Heart left ventricle (tissue), 16 donors: Measurements from ENCODE around the gene TRIM28. TPM values are rescaled to one million over a fixed set of nuclear protein-coding genes. Genes with fewer than 3 reads are reported as not detected.

Experiments
- ATAC-seq, 4 donors: fragments of 200-7000 bp; cut with Tn5 transposase; one replicate each; pipeline ENCODE4 v1.9.1; 2020 to 2022; ENCODE audit warnings: moderate library complexity in 4 of 4, mild to moderate bottlenecking in 3 of 4, moderate number of reproducible peaks in 1 of 4
- DNase-seq, 5 donors: peaks; one replicate each; pipeline ENCODE4 v3.0.0-alpha.2; 2020
- H3K27ac ChIP-seq, 12 donors: fragments of 200-600 bp; sonication (generic) in 4 of 12; one replicate each; pipeline versions ENCODE4 v1.5.0 to v1.8.0; 2016 to 2022; ENCODE audit warnings: mild to moderate bottlenecking in 2 of 12
- H3K27me3 ChIP-seq, 9 donors: fragments of 200-600 bp; sonication (generic) in 2 of 9; one replicate each; pipeline versions ENCODE4 v1.5.1 to v1.8.0; 2016 to 2022; ENCODE audit warnings: mild to moderate bottlenecking in 3 of 9
- H3K36me3 ChIP-seq, 9 donors: fragments of 200-600 bp; sonication (generic) in 2 of 9; one replicate each; pipeline versions ENCODE4 v1.5.0 to v1.8.0; 2018 to 2022; ENCODE audit warnings: mild to moderate bottlenecking in 2 of 9
- H3K4me1 ChIP-seq, 12 donors: fragments of 200-600 bp; sonication (generic) in 4 of 12; one replicate each; pipeline versions ENCODE4 v1.5.0 to v1.8.0; 2016 to 2022; ENCODE audit warnings: mild to moderate bottlenecking in 3 of 12
- H3K4me3 ChIP-seq, 12 donors: fragments of 200-600 bp; sonication (generic) in 4 of 12; one replicate each; pipeline versions ENCODE4 v1.5.0 to v1.8.0; 2017 to 2022; ENCODE audit warnings: mild to moderate bottlenecking in 9 of 12, moderate library complexity in 4 of 12
- H3K9me3 ChIP-seq, 12 donors: fragments of 200-600 bp; sonication (generic) in 4 of 12; one replicate each; pipeline versions ENCODE4 v1.5.0 to v1.8.0; 2016 to 2022; ENCODE audit warnings: mild to moderate bottlenecking in 1 of 12
- CTCF ChIP-seq, 12 donors: fragments of 200-600 bp; sonication (generic) in 4 of 12; IDR thresholded peaks; one replicate each; pipeline versions ENCODE4 v1.5.0 to v1.8.0; 2018 to 2022; ENCODE audit warnings: antibody characterized with exemption in 12 of 12, mild to moderate bottlenecking in 5 of 12
- POLR2A ChIP-seq, 2 donors: fragments of 450-650 bp; IDR thresholded peaks; one replicate each; pipeline ENCODE4 v1.6.1; 2017; ENCODE audit warnings: antibody characterized with exemption in 2 of 2, mild to moderate bottlenecking in 2 of 2, moderate library complexity in 2 of 2
- WGBS, 4 donors: extraction: QIAGEN DNeasy Blood & Tissue Kit in 2 of 4; methylation state at CpG; one replicate each; pipeline versions ENCODE4 v1.1.5 to v1.1.7; 2013 to 2018; 5-methylcytosine and 5-hydroxymethylcytosine counted together
- intact Hi-C, 10 donors: fragments of 100-400 bp; cut with DNase I; formaldehyde crosslinking; loops; one replicate each; pipeline versions ENCODE4 v1.11.1 to v1.14.2; 2022
- polyA plus RNA-seq, 2 donors: library from polyadenylated mRNA; stranded (reverse); fragments of 200-250 nt; gene quantifications; one replicate each; pipeline ENCODE4 v1.2.3, GENCODE V29; 2013
- total RNA-seq, 9 donors: library from RNA; depleted of rRNA in 2 of 9; stranded (reverse); fragments of >200 nt in 2 of 9; fragmentation: NEBNext Ultra II Directional in 3 of 9; extraction: Animal tissue kit (Norgen Biotek cat#: 25700) in 3 of 9; gene quantifications; one replicate each; pipeline versions ENCODE4 v1.1.0 to v1.2.4, GENCODE V29; 2016 to 2023
- donor health status: ischemic (EF 13 %, LVEDD 7.1; RV severe dilation, severe dysfunction).
- donor health status: healthy with polysubstance abuse.
- donor health status: DM: no; HTN: yes; CAD: no.
- donor health status: DM: no; HTN: no; CAD: no.
- donor health status: ischemic (EF 25% LVEDD 6.9; RV normal size, moderate dysfunction).
- donor health status: ischemic (EF 25% LVEDD 5.7; RV mildly dilated, moderate dysfunction).
- donor health status: healthy.
- donor health status: DM: yes; HTN: yes; CAD: no.
- donor health status: ischemic (EF 35%, LVEDD 5.7; RV mildly dilated, moderate dysfunction).
- donor health status: nonischemic (EF 11% LVEDD 7.7; RV severe dilation, severe dysfunction).
- donor health status: DM: yes; HTN: yes; CAD: no.
- donor health status: PGD.
- donor health status: ischemic (EF 29% LVEDD 5.4; RV normal size, mild dysfunction).
- donor health status: nonischemic (EF 23%, LVEDD 6.1; RV moderate dilation, normal function).

The TRIM28 gene
- total and polyA plus RNA-seq, 11 donors = 88.0 to 265 (median 160) TPM

GRCh38 chr19:58570770-58571574 lies 27.1 kb downstream of the TRIM28 start:
- Histone ChIP-seq H3K9me3 (no peaks in the 10 kb centered on the region), H3K27ac (no peak overlapping the region), H3K4me1 (peaks cover 3 to 27% (median 14%) of the 10 kb centered on the region in 12 donors), H3K4me3 (no peak overlapping the region), H3K36me3 (peaks cover 0 to 44% (median 23%) of the 10 kb centered on the region in 9 donors), H3K27me3 (no peaks in the 10 kb centered on the region)
- peak in 4 of 5 donors; percentile 8 to 32 (median 22) for DNase-seq
- WGBS, 4 donors = 93 to 95% (median 94%) methylated on average over 21 to 25 of the region's 25 CpGs
- ATAC-seq = no peak
- intact Hi-C loops = no loop called here
- no peak for TF ChIP-seq CTCF (IDR thresholded peaks at IDR 0.05)

DNA sequence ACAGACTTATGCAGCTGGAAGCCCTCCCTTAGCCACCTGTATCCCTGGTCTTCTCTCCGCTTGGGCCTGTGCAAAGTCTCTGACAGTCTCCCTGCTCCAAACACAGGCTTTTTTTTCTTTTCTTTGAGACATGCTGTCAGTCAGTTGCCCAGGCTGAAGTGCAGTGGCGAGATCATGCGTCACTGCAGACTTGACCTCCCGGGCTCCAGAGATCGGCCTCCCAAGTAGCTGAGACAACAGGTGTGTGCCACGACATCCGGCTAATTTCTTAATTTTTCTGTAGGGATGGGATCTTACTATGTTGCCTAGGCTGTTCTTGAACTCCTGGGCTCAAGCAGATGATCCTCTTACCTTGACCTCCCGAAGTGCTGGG lies 27.7 kb downstream of the TRIM28 start:
- DNase-seq = peak in 4 of 5 donors; percentile 2 to 25 (median 16)
- intact Hi-C loops = no loop called here
- no peaks in the 10 kb centered on the region for H3K27me3 ChIP-seq

GRCh38 chr19:58572026-58572817 lies 28.4 kb downstream of the TRIM28 start:
- DNase-seq (peak in 2 of 5 donors; percentile 20 to 28), ATAC-seq (no peak)
- WGBS, 4 donors = 39 to 52% (median 44%) methylated on average over 24 of the region's 24 CpGs
- no peaks in the 10 kb centered on the region for H3K27me3 ChIP-seq
- TF ChIP-seq CTCF (IDR thresholded peaks at IDR 0.05) (no peak), POLR2A (IDR thresholded peaks at IDR 0.05) (no peak)
- peaks cover 0 to 33% (median 15%) of the 10 kb centered on the region in 9 donors for H3K36me3 ChIP-seq
- peak overlapping the region; percentile 36 to 89 (median 77) for H3K4me3 ChIP-seq
- intact Hi-C loops = loop anchor here in 4 of 10 donors (1.0 to 2.0 kb wide), 3 partner anchors 13 to 53 kb away; partner anchors contain the start of genes UBE2M (in 2 of the 4) and ZBTB45 (in 1 of the 4)
- H3K9me3 ChIP-seq = no peaks in the 10 kb centered on the region
- peaks cover 3 to 37% (median 17%) of the 10 kb centered on the region in 12 donors for H3K4me1 ChIP-seq
- peak overlapping the region; percentile 88 to 99 (median 96) for H3K27ac ChIP-seq

More for the DNA sequence above, 27.7 kb downstream of the TRIM28 start:
- TF ChIP-seq CTCF (IDR thresholded peaks at IDR 0.05) = no peak
- TF ChIP-seq POLR2A (IDR thresholded peaks at IDR 0.05) = no peak
- ATAC-seq = no peak
- 93 to 97% (median 96%) methylated on average over 8 of the region's 8 CpGs for WGBS, 4 donors
- Histone ChIP-seq H3K27ac (peak overlapping the region in 1 of 12 donors; percentile 90), H3K4me1 (peaks cover 3 to 31% (median 15%) of the 10 kb centered on the region in 12 donors), H3K4me3 (peak overlapping the region in 1 of 12 donors; percentile 83), H3K36me3 (peaks cover 0 to 40% (median 21%) of the 10 kb centered on the region in 9 donors), H3K9me3 (no peaks in the 10 kb centered on the region)
